PC-3 (cell line): Measurements from ENCODE around the gene SCN9A.

Experiments used
- EZH2 ChIP-seq: fragments of 300-600 bp; sonication (generic); IDR thresholded peaks from one replicate; pipeline ENCODE4 v1.6.1; 2017; ENCODE audit warnings: antibody characterized with exemption, mild to moderate bottlenecking, low read length; ENCODE audit not compliant: unreplicated experiment
- EZH2phosphoT487 ChIP-seq: fragments of 300-600 bp; sonication (generic); IDR thresholded peaks from 2 replicates; pipeline ENCODE4 v1.6.1; 2018; ENCODE audit warnings: mild to moderate bottlenecking, antibody characterized with exemption, low read length, borderline replicate concordance

DNA sequence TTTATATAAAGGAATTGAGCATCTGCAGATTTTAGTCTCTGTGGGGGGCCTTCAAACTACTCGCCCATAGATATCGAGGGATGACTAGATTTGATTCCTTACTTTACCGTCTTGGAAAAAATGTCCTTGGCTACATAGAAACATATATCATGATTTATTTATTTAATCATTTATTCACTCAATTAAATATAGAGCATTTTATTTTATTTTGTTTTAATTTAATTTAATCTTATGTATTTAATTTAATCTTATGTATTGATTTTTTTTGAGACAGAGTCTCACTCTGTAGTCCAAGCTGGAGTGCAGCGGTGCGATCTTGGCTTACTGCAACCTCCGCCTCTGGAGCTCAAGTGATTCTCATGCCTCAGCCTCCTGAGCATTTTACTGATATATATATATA, 105.4 kb downstream of the SCN9A start:
- TF ChIP-seq EZH2phosphoT487 (no peak), EZH2 (no peak)
